Measurements from ENCODE around the gene FSTL4.
"Not testable (repeated sequence)": the region's sequence is repeated elsewhere in the genome, so short reads cannot be mapped to it uniquely, and the experiment has no call there.

The FSTL4 gene

DNA sequence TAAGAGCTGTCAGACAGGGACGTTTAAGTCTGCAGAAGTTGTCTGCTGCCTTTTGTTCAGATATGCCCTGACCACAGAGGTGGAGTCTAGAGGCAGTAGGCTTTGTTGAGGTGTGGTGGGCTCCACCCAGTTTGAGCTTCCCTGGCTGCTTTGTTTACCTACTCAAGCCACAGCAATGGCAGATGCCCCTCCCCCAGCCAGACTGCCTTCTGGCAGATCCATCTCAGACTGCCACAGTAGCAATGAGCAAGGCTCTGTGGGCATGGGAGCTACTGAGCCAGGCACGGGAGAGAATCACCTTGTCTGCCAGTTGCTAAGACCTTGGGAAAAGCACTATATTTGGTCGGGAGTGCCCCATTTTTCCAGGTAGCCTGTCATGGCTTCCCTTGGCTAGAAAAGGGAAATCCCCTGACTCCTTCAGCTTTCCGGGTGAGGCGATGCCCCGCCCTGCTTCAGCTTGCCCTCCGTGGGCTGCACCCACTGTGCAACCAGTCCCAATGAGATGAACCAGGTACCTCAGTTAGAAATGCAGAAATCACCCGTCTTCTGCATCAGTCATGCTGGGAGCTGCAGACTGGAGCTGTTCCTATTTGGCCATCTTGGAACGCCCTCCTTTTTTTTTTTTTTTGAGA lies 441.5 kb downstream of the FSTL4 start:
- not testable (repeated sequence) for DNase-seq (ENCODE audit: low read depth)

- no peak for DNase-seq (ENCODE audit: low read depth)
These were observed 447.6 kb downstream of the FSTL4 start for GRCh38 chr5:133164759-133165158.

GRCh38 chr5:133163839-133164238 lies 448.5 kb downstream of the FSTL4 start:
- no peak for DNase-seq (ENCODE audit: low read depth)

- no peak for DNase-seq (ENCODE audit: low read depth)
These were observed 452.8 kb downstream of the FSTL4 start for GRCh38 chr5:133159543-133159942.

DNA sequence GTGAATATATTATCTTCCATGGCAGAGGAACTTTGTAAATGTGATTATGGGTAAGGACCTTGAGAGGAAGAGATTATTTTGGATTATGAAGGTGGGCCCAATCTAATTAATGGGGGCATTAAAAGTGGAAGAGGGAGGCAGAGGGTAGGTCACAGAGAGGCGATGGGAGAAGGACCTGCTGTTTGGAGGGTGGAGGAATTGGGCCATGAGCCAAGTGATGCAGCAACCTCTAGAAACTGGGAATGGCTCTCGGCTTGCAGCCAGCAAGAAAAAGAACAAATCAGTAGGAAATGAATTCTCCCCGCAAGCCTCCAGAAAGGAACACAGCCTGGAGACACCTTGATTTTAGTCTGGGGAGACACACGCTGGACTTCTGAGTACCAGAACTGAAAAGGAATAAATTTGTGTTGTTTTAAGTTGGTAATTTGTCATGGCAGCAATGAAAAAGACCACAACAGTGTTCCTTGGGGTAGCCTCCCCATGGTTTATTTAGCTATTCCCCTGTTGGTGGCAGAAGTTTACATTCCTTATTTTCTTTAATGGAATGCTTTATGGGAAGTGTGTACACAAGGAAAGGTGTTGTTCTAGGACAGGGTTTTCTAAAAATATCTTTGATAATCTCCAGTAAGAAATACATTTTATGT lies 456.9 kb downstream of the FSTL4 start:
- DNase-seq (ENCODE audit: low read depth) = no peak

GRCh38 chr5:133154274-133155075 lies 457.9 kb downstream of the FSTL4 start:
- DNase-seq (ENCODE audit: low read depth) = no peak

GRCh38 chr5:133150909-133151544 lies 461.3 kb downstream of the FSTL4 start:
- no peak for DNase-seq (ENCODE audit: low read depth)

DNA sequence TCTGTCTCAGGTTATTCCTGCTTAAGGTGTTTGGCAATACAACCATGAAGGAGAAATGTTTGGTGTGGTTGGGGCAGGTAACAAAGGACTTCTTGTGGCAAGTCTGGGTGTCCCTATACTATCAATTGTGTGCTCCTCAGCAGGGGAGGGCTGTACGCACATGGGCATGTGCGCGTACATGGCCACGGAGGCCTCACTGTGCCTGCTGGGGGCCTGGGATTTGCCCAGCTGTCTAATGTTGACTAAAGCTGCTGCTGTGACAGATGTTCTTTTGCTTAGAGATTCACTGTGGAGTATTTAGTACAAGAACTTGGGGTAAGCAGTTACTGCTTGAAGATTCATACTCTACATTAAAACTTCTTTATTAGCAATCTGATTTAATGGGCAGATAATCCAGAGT lies 463.0 kb downstream of the FSTL4 start:
- DNase-seq (ENCODE audit: low read depth) = no peak

GRCh38 chr5:133147815-133148567 lies 464.4 kb downstream of the FSTL4 start:
- no peak for DNase-seq (ENCODE audit: low read depth)

DNA sequence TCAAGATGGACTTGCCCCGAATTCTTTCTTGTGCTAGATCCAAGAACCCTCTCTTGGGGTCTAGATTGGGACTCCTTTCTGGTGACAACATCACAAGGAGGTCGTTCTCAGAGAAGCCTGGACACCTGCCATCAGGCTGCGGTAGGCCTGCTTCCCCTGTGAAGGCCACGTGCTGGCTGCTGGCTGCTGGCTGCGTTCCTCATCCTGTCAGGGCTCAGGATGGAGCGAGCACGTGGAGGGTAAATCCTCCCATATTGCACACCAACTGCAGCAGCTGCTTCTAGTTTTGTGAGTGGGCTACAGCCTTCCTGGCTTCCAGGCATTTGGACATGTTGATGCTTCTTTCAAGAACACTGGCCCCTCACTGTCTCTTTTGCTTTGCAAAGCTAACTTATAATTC lies 464.9 kb downstream of the FSTL4 start:
- DNase-seq (ENCODE audit: low read depth) = no peak
